Activated CD4-positive, alpha-beta T cell treated with anti-CD3 and anti-CD28 coated beads, Interleukin-2, amount 10 ng/mL, durations not matched to agents 7 days and 5 days (primary cell): ENCODE measurements around the gene ABCA3. TPM values are rescaled to one million over a fixed set of nuclear protein-coding genes. Genes with fewer than 3 reads are reported as not detected.

ENCODE experiments used
- CTCF ChIA-PET: fragments of 350-600 bp; sonication (Branson Sonifier 250); formaldehyde crosslinking; loops from one replicate; lab custom pipeline; 2021; ENCODE audit warnings: antibody characterized with exemption; lab: Charles Lee
- POLR2A ChIA-PET: fragments of 350-600 bp; sonication (Branson Sonifier 250); formaldehyde crosslinking; loops from one replicate; lab custom pipeline; 2021; ENCODE audit warnings: antibody characterized with exemption; lab: Charles Lee
- DNase-seq: peaks from one replicate; pipeline ENCODE4 v3.0.0-alpha.2; 2020
- H3K27ac Mint-ChIP-seq: one replicate; pipeline ENCODE4 v1.8.0; 2021; ENCODE audit warnings: mild to moderate bottlenecking, moderate library complexity, mixed read lengths
- H3K27me3 Mint-ChIP-seq: one replicate; pipeline ENCODE4 v1.8.0; 2021; ENCODE audit warnings: mixed read lengths
- H3K36me3 Mint-ChIP-seq: one replicate; pipeline ENCODE4 v1.8.0; 2021; ENCODE audit warnings: low read depth, mixed read lengths
- H3K4me1 Mint-ChIP-seq: one replicate; pipeline ENCODE4 v1.8.0; 2021; ENCODE audit warnings: mixed read lengths
- H3K4me3 Mint-ChIP-seq: one replicate; pipeline ENCODE4 v1.8.0; 2021; ENCODE audit warnings: mild to moderate bottlenecking, moderate library complexity, mixed read lengths
- H3K9me3 Mint-ChIP-seq: one replicate; pipeline ENCODE4 v1.8.0; 2021; ENCODE audit warnings: mixed read lengths
- total RNA-seq, 2 experiments: library from RNA; stranded (reverse); gene quantifications; one replicate each; pipeline ENCODE4 v1.2.3, GENCODE V29; 2021

Gene ABCA3
- total RNA-seq, 2 experiments from 2014 or later, result 5.0 to 6.0 TPM

GRCh38 chr16:2339521-2340484, 725 bp downstream of the ABCA3 start:
- DNase-seq, result peak; percentile 40
- peaks cover 2% of the 10 kb centered on the region for H3K36me3 Mint-ChIP-seq
- H3K27me3 Mint-ChIP-seq, result peaks cover 18% of the 10 kb centered on the region
- H3K27ac Mint-ChIP-seq, result peak overlapping the region; percentile 16
- no peaks in the 10 kb centered on the region for H3K9me3 Mint-ChIP-seq
- H3K4me1 Mint-ChIP-seq, result peaks cover 10% of the 10 kb centered on the region
- CTCF ChIA-PET, result interaction anchor here (0.7 to 1.4 kb wide), 7 partner anchors 14 to 180 kb away, joined by 3 to 5 read pairs (median 3); partner anchors contain the start of gene AMDHD2
- peak overlapping the region; percentile 76 for H3K4me3 Mint-ChIP-seq
- POLR2A ChIA-PET, result no interaction called here

- ChIA-PET POLR2A (no interaction called here), CTCF (interaction anchor here (0.7 to 1.2 kb wide), 2 partner anchors 11 to 58 kb away, joined by 3 read pairs; no protein-coding TSS in a partner anchor)
- Mint-ChIP-seq H3K36me3 (peaks cover 2% of the 10 kb centered on the region), H3K27ac (peak overlapping the region; percentile 41), H3K4me1 (peaks cover 10% of the 10 kb centered on the region), H3K27me3 (peaks cover 8% of the 10 kb centered on the region), H3K4me3 (peak overlapping the region; percentile 3), H3K9me3 (no peaks in the 10 kb centered on the region)
- DNase-seq, result no peak
These were observed 2.9 kb downstream of the ABCA3 start for GRCh38 chr16:2337431-2338296.

- peaks cover 8% of the 10 kb centered on the region for H3K27me3 Mint-ChIP-seq
- no peak for DNase-seq
- peaks cover 8% of the 10 kb centered on the region for H3K4me1 Mint-ChIP-seq
- H3K9me3 Mint-ChIP-seq, result no peaks in the 10 kb centered on the region
- ChIA-PET CTCF (interaction anchor here (0.7 kb wide), 1 partner anchor 838 kb away, joined by 5 read pairs; no protein-coding TSS in a partner anchor), POLR2A (no interaction called here)
- no peak overlapping the region for H3K27ac Mint-ChIP-seq
- H3K4me3 Mint-ChIP-seq, result no peak overlapping the region
- no peaks in the 10 kb centered on the region for H3K36me3 Mint-ChIP-seq
These were observed 5.1 kb downstream of the ABCA3 start for GRCh38 chr16:2335286-2335895.

GRCh38 chr16:2333772-2334379, 6.7 kb downstream of the ABCA3 start:
- no peak for DNase-seq
- Mint-ChIP-seq H3K4me3 (no peak overlapping the region), H3K9me3 (no peaks in the 10 kb centered on the region), H3K36me3 (no peaks in the 10 kb centered on the region), H3K27ac (no peak overlapping the region), H3K27me3 (peaks cover 8% of the 10 kb centered on the region), H3K4me1 (no peaks in the 10 kb centered on the region)
- ChIA-PET POLR2A (no interaction called here), CTCF (interaction anchor here (0.6 to 1.0 kb wide), 2 partner anchors 37 to 168 kb away, joined by 3 read pairs; no protein-coding TSS in a partner anchor)

- Mint-ChIP-seq H3K27me3 (peaks cover 8% of the 10 kb centered on the region), H3K27ac (no peak overlapping the region), H3K4me1 (no peaks in the 10 kb centered on the region), H3K36me3 (no peaks in the 10 kb centered on the region), H3K9me3 (no peaks in the 10 kb centered on the region), H3K4me3 (no peak overlapping the region)
- POLR2A ChIA-PET, result no interaction called here
- CTCF ChIA-PET, result no interaction called here
- DNase-seq, result no peak
These were observed 7.3 kb downstream of the ABCA3 start for GRCh38 chr16:2333231-2333630.

- Mint-ChIP-seq H3K27me3 (peaks cover 8% of the 10 kb centered on the region), H3K4me1 (no peaks in the 10 kb centered on the region), H3K9me3 (no peaks in the 10 kb centered on the region), H3K4me3 (no peak overlapping the region), H3K36me3 (no peaks in the 10 kb centered on the region), H3K27ac (no peak overlapping the region)
- CTCF ChIA-PET, result no interaction called here
- DNase-seq, result no peak
- POLR2A ChIA-PET, result no interaction called here
These were observed 8.6 kb downstream of the ABCA3 start for GRCh38 chr16:2331931-2332267.

- CTCF ChIA-PET, result interaction anchor here (0.7 kb wide), 1 partner anchor 420 kb away, joined by 5 read pairs; no protein-coding TSS in a partner anchor
- H3K4me1 Mint-ChIP-seq, result no peaks in the 10 kb centered on the region
These were observed 9.2 kb downstream of the ABCA3 start for GRCh38 chr16:2331199-2331930.

GRCh38 chr16:2329532-2329931, 11.0 kb downstream of the ABCA3 start:
- DNase-seq, result no peak
- Mint-ChIP-seq H3K36me3 (no peaks in the 10 kb centered on the region), H3K27me3 (peaks cover 8% of the 10 kb centered on the region), H3K4me3 (no peak overlapping the region), H3K9me3 (no peaks in the 10 kb centered on the region), H3K27ac (no peak overlapping the region), H3K4me1 (no peaks in the 10 kb centered on the region)
- CTCF ChIA-PET, result interaction anchor here (0.7 kb wide), 1 partner anchor 55 kb away, joined by 3 read pairs; no protein-coding TSS in a partner anchor
- POLR2A ChIA-PET, result no interaction called here

More at GRCh38 chr16:2331199-2331930, 9.2 kb downstream of the ABCA3 start:
- peaks cover 8% of the 10 kb centered on the region for H3K27me3 Mint-ChIP-seq
- H3K27ac Mint-ChIP-seq, result no peak overlapping the region
- no peak overlapping the region for H3K4me3 Mint-ChIP-seq
- no peak for DNase-seq
- no peaks in the 10 kb centered on the region for H3K9me3 Mint-ChIP-seq
- no peaks in the 10 kb centered on the region for H3K36me3 Mint-ChIP-seq
- POLR2A ChIA-PET, result no interaction called here

- no peak overlapping the region for H3K4me3 Mint-ChIP-seq
- CTCF ChIA-PET, result no interaction called here
These were observed 12.1 kb downstream of the ABCA3 start for GRCh38 chr16:2328428-2328827.

GRCh38 chr16:2326191-2326590, 14.3 kb downstream of the ABCA3 start:
- Mint-ChIP-seq H3K9me3 (no peaks in the 10 kb centered on the region), H3K4me3 (no peak overlapping the region), H3K27ac (no peak overlapping the region), H3K36me3 (no peaks in the 10 kb centered on the region), H3K27me3 (peaks cover 2% of the 10 kb centered on the region), H3K4me1 (no peaks in the 10 kb centered on the region)
- ChIA-PET POLR2A (no interaction called here), CTCF (no interaction called here)
- DNase-seq, result no peak

More at GRCh38 chr16:2328428-2328827, 12.1 kb downstream of the ABCA3 start:
- peaks cover 8% of the 10 kb centered on the region for H3K27me3 Mint-ChIP-seq
- no peaks in the 10 kb centered on the region for H3K9me3 Mint-ChIP-seq
- H3K36me3 Mint-ChIP-seq, result no peaks in the 10 kb centered on the region
- DNase-seq, result no peak
- POLR2A ChIA-PET, result no interaction called here
- no peaks in the 10 kb centered on the region for H3K4me1 Mint-ChIP-seq
- no peak overlapping the region for H3K27ac Mint-ChIP-seq

GRCh38 chr16:2325791-2326190, 14.7 kb downstream of the ABCA3 start:
- no peak for DNase-seq
- no peaks in the 10 kb centered on the region for H3K9me3 Mint-ChIP-seq
- H3K27me3 Mint-ChIP-seq, result peaks cover under 1% of the 10 kb centered on the region
- no peaks in the 10 kb centered on the region for H3K36me3 Mint-ChIP-seq
- H3K4me3 Mint-ChIP-seq, result no peak overlapping the region
- no peak overlapping the region for H3K27ac Mint-ChIP-seq
- ChIA-PET CTCF (interaction anchor here (1.0 kb wide), 1 partner anchor 14 kb away, joined by 3 read pairs; the partner anchor contains the start of gene ABCA3), POLR2A (no interaction called here)
- no peaks in the 10 kb centered on the region for H3K4me1 Mint-ChIP-seq
